PC-3 (cell line): Measurements from ENCODE around the gene LRRC8C.

Experiments
- CTCF ChIP-seq: fragments of 300-600 bp; sonication (generic); conservative IDR thresholded peaks from 2 replicates; pipeline ENCODE4 v1.5.1; 2017; ENCODE audit warnings: antibody characterized with exemption, low read depth, mild to moderate bottlenecking, low read length
- EZH2phosphoT487 ChIP-seq: fragments of 300-600 bp; sonication (generic); IDR thresholded peaks from 2 replicates; pipeline ENCODE4 v1.6.1; 2018; ENCODE audit warnings: mild to moderate bottlenecking, antibody characterized with exemption, low read length, borderline replicate concordance

- TF ChIP-seq EZH2phosphoT487 (no peak), CTCF (no peak)
Observed at GRCh38 chr1:89605692-89606091, 27.2 kb upstream of the LRRC8C start.
